GM21723 (cell line): ENCODE results near the gene TLCD3B.
"Not testable (repeated sequence)": the region's sequence is repeated elsewhere in the genome, so short reads cannot be mapped to it uniquely, and the experiment has no call there.

Experiments
- ATAC-seq: cut with Tn5 transposase; IDR thresholded peaks from one replicate; pipeline ENCODE4 v1.9.1; 2021; ENCODE audit warnings: mild to moderate bottlenecking, moderate library complexity; ENCODE audit not compliant: unreplicated experiment

Gene TLCD3B

GRCh38 chr16:30027588-30028437 lies 3.3 kb downstream of the TLCD3B start:
- no peak for ATAC-seq

GRCh38 chr16:30026449-30026848 lies 4.6 kb downstream of the TLCD3B start:
- ATAC-seq = no peak

- ATAC-seq = no peak
These were observed 5.5 kb downstream of the TLCD3B start for GRCh38 chr16:30025574-30025973.

GRCh38 chr16:30025156-30025555 lies 5.9 kb downstream of the TLCD3B start:
- ATAC-seq = no peak

GRCh38 chr16:30024451-30024850 lies 6.6 kb downstream of the TLCD3B start:
- no peak for ATAC-seq

- ATAC-seq = no peak
These were observed 7.5 kb downstream of the TLCD3B start for GRCh38 chr16:30023586-30023985.

- ATAC-seq = no peak
These were observed 8.2 kb downstream of the TLCD3B start, which contains the start of gene C16orf92 for GRCh38 chr16:30022887-30023286. Gene C16orf92, plus strand, starts transcription at chr16:30023198. Its CDS starts 143 bp downstream, at chr16:30023341.

DNA sequence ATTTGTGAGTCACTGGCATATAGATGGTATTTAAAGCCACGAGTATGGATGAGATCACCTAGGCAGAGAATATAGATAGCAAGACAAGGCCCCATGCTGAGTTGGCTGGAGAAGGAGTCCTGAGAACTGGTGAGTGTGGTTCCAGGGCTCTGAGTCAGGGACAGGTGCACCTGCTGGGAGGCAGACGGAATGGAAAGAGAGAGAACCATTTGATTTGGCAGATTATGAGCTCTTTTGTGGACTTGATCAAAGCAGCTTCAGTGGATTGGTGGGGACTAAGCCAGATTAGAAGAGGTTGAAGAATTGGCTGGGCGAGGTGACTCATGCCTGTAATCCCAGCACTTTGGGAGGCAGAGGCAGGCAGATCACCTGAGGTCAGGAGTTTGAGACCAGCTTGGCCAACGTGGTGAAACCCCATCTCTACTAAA lies 12.3 kb downstream of the TLCD3B start:
- ATAC-seq = no peak

- not testable (repeated sequence) for ATAC-seq
These were observed 13.1 kb downstream of the TLCD3B start for GRCh38 chr16:30017937-30018336.

- no peak for ATAC-seq
These were observed 13.8 kb downstream of the TLCD3B start for GRCh38 chr16:30017277-30017656.

DNA sequence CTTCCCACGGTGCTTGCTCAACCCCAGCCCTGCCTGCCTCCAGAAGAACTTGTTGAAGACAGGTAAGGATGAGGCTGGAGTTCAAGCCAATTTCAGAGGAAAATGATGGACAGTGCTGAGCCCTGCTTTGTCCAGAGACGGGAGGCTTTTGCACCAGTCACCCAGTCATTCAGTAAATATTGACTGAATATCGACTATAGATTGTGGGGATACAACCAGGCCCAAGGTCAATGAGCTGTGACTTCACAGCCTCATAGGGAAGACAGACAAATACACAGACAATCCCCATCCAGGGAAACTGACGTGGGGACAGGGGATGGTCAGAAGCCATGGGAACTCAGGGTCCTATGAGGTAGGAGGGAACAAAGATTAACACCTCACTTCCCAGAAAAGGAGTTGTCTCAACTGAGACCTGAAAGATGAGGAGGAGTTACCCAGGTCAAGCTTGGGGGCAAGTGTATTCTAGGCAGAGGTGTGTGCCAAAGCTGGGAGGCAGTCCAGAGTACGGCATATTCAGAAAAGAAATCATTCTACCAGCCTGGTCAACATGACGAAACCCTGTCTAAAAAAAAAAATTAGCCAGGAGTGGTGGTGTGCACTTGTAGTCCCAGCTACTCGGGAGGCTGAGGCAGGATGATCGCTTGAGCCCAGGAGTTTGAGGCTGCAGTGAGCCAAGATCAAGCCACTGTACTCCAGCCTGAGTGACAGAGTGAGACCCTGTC lies 14.4 kb downstream of the TLCD3B start:
- ATAC-seq = no peak

- not testable (repeated sequence) for ATAC-seq
These were observed 15.6 kb downstream of the TLCD3B start for GRCh38 chr16:30015450-30015849.

- not testable (repeated sequence) for ATAC-seq
These were observed 18.5 kb downstream of the TLCD3B start for GRCh38 chr16:30012598-30012997.

DNA sequence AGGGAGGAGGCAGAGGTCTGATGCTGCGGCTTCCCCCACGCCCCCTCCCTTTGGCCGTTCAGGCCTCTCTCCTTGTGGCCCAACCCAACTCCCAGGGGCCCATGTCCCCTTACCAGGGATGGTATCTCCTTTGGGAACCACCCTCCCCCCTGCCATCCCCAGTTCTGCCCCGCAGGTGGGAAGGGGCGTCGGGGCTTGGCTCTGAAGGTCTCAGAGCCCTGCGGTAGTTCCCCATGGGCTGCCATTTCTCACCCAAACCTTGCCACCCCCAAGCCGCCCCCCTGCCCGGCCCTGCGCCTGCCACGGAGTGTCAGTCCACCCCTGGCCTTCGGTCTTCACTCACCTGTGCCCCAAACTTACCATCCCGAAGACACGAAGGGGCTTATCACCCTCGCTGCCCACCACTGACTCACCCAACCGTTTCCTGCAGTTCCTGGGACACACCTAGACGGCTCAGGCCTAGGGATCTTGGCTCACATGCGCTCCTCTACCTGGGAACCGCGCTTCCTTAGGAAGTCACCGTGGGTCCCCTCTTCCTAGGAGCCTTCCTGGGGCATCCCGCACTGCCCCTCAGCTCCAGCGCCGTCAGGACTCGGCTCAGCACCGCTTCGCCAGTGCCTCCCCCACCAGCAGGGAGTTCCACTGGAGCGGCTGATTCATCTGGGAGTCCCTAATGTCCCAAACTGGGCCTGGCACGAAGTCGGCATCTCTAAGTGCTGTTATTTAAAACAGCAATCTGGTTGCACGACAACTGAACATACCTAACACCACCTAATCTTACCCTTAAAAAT lies 19.2 kb downstream of the TLCD3B start:
- ATAC-seq = no peak

DNA sequence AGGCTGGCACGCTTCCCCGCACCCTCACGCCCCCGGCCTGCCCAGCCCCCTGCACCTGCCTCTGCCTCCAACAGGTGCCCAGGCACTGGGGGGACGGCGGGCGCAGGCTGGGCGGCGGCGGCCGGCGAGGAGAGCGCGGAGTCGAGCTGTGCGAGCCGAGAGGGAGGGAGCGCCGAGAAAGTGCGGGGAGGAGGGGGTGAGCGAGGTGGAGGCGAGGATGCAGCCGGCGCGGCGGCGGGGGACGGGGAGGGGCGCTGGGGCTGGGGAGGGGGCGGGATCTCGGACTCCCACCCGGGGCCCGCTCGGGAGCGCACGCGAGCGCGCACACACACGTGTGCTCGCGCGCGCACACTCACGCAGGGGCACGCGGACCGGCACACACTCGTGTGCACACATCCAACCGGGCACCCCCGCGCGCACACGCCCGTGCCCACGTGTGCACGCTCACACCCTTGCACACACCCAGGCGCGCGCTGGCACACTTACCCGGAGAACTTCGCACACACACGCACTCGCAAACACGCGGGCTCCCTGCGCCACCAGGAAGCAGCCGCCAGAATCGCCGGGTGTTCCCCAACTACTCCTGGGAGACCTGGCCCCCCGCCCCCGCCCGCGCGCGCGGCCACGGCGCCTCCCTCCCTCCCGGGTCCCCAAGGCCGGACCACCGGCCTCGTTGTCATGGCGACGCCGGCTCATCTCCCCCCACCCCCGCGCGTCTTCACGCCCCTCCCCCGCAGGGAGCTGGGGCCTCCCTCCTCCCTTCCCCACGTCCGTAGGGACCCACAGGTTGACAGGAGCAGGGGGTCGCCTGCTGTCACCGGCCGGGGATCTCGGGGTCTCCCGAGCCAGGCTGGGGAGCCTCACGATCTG lies 20.0 kb downstream of the TLCD3B start, which contains the start of gene DOC2A:
DOC2A (minus strand) TSS at position 184 of the 870 bp plus-strand sequence. CDS start 805 bp downstream, outside the sequence.
- ATAC-seq = no peak

DNA sequence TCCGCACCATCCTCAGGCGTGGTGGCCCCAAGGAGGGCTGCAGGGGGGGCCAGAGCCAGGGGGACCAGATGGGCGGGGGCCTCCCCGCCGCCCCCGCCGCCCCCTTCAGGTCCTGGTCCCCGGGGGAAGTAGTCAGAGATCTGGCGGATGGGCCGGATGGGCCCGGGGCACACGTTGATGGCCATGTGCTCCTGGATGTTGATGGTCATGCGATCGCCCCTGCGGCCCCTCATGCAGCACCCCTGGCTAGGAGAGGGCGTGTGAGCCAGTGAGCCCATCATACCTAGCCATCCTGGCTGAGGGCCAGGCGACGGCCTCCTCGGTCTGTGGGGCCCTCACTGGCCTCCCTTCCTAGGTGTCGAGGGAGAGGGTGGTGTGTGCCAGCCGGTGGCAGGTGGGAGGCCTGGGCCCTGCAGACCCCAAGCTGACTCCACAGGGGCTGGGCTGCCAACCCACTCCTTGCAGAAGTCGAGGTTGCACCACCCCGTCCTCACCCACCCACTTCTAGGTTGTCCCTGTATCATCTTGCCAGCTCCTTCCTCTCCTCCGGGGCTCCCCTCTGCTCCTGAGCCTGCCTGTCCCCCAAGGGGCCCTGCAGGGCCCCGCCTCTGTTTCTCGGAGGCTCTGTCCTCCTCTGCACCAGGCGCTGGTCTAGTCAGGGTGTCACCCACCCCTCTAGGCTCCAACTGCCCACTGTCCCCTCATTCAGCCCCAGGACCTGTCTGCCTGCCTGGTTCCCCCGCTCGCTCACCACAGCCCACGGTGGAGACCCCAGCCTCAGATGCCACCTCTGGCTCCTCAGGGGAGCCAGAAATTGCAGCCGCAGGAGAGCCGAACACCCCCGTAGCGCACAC lies 20.9 kb downstream of the TLCD3B start:
- no peak for ATAC-seq

DNA sequence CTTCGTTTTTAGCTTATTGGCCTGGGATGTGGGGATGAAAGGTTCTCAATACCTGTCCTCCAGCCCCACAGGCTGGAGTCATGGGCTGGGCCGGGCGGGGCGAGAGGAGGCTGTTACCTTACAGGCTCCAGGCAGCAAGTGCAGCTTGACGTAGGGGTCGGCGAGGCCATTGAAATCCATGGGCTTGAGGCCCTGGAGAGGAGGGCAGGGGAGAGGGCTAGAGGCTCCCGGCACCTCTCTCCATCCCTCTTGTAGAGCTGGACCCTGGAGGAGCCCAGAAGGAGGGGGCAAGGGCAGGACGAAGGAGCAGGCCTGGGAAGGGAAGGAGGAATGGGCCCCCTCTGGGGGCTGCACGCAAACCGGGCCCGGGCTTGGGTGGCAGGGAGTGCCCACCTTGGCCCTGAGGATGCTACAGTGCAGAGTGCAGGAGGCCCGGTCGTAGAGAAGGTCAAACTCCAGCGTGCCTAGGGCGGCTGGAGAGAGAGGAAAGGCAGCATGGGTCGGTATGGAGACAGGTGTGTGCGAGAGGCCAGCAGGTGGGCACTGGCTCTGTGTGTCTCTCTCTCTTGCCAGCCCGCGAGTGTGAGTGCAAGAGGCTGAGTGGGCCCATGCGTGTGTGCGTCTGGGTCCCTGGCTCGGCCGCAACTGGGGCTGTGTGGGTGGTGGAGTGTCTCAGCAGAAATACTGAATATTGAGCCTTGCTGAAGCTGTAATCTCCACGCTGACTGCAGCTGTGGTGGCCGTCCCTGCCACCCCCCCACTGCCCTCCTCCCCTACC lies 21.8 kb downstream of the TLCD3B start:
- no peak for ATAC-seq

GRCh38 chr16:30007378-30007895 lies 23.6 kb downstream of the TLCD3B start:
- ATAC-seq = no peak
